ENCODE measurements around the gene MDFI.
A peak's percentile ranks its signal among the peaks of the same experiment; 100 is the strongest.

Gene MDFI, protein sequence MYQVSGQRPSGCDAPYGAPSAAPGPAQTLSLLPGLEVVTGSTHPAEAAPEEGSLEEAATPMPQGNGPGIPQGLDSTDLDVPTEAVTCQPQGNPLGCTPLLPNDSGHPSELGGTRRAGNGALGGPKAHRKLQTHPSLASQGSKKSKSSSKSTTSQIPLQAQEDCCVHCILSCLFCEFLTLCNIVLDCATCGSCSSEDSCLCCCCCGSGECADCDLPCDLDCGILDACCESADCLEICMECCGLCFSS

DNA sequence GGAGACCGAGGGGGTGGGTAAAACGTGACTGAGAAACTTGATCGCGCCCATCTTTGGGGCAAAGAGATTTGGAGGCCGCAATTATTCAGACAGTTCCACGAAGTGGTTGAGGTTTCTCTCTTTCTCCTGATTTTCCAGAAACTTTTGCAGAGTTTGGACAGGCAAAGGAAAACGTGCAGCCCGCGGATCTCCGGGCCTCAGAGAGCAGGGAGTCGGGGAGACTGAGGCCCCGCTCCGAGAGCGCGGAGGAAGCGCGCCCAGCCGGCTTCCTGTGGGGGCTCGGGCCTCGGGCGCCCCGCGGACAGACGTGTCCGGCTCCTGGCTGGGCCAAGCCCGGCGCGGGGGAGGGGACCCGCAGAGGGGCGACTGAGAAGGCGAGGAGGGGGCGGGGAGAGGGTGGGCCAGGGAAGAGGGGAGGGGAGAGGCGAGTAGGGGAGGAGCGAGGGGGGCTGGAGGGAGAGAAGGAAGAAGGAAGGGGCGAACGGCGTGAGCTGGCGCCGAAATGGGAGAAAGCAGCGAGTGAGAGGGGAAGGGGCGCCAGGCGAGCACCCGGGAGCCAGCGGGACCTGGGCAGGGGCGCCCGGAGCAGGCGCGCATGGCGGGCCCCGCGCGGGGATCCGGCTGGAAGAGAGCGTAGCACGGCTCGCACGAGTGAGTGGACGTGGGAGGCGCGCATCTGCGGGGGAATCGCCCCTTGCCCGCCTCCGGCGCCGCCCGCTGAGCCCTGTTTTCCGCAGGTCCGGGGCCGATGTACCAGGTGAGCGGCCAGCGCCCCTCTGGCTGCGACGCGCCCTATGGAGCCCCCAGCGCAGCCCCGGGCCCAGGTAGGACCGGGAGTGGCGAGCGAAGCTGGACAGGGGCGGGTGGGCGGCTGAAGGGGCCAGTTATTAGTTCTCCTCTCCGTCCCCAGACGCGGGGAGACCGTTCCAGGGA, at the start of gene MDFI:
Gene MDFI (plus strand): TSS at position 467 of the 933 bp plus-strand sequence. CDS start 282 bp downstream, at position 749.
- DNase-seq (ENCODE audit: low read depth in 2 of 2) = no peak

- no peak for DNase-seq (ENCODE audit: low read depth in 2 of 2)
Measured at GRCh38 chr6:41589223-41589622, 49.0 kb upstream of the MDFI start.

GRCh38 chr6:41589636-41590622, 48.3 kb upstream of the MDFI start:
- no peak for DNase-seq (ENCODE audit: low read depth in 2 of 2)

DNA sequence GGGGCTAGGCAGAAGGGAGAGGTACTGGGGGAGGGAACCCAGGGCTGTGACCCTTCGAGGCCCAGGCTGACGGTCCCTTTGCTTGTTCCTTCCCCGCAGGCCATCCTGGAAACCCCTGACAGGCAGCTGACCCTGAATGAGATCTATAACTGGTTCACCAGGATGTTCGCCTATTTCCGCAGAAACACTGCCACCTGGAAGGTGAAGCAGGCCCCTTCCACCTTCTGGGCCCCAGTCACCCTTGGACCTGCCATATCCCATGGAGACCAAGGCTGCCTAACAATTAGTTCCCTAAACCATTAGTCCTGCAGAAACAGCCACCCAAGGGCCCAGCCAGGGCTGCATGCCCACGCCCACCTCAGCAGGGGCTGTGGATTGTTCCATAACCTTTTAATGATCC, 47.1 kb upstream of the MDFI start:
- DNase-seq (ENCODE audit: low read depth in 2 of 2) = no peak

- peak; percentile 62 to 68 for DNase-seq (ENCODE audit: low read depth in 2 of 2)
Measured at GRCh38 chr6:41591859-41592502, 46.3 kb upstream of the MDFI start.

- no peak for DNase-seq (ENCODE audit: low read depth in 2 of 2)
Measured at GRCh38 chr6:41593406-41593805, 44.9 kb upstream of the MDFI start.

- DNase-seq (ENCODE audit: low read depth in 2 of 2) = no peak
Measured at GRCh38 chr6:41593839-41594238, 44.4 kb upstream of the MDFI start.

DNA sequence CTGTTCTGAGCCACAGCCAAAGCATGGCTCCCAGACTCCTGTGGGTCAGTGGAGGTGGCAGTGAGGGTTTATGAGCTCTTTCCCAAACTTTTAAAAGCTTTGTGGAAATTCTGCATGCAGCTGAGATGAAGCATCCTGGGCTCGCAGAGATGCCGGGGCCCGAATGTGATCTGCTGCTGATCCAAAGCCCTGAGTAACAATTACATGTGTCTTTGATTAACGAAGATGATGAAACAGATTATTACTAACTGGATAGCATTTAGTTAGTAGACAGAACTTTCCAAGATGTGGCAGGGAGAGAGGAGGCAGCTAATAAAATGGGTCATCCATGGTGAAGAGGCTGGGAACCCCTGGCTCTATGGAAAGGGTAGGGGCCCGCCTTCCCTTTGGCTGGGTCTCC, 43.9 kb upstream of the MDFI start:
- DNase-seq (ENCODE audit: low read depth in 2 of 2) = no peak

DNA sequence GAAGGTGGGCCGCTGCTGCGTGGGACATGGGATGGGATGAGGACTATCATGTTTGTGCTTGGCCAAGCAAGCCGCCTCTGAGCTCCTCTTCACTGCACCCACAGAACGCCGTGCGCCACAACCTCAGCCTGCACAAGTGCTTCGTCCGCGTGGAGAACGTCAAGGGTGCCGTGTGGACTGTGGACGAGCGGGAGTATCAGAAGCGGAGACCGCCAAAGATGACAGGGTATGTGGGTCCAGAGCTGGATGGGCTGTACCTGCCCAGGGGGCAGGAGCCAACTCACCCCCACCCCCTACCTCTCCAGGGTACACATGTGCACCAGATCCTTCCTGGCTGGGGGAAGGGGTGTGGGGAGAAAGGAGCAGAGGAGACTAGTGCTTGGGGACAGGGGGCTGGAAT, 43.5 kb upstream of the MDFI start:
- no peak for DNase-seq (ENCODE audit: low read depth in 2 of 2)

DNA sequence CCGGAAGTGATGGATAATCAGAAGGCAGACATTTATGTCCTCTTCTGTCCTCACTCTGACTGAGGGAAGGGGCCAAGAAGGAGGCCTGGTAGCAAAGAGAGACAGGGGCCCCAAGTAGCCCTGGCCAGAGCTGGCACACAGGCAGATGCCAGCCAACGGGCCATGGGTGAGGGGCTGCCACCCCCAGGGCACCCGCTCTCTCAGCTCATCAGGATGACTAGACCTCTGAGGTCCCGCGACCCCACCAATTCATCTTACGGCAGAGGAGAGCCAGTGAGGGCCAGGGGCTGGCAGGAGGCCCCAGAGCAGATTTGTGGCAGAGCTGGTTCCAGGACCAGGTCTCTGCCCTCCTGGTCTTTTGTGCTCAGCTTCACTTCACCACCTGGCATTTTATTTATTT, 43.1 kb upstream of the MDFI start:
- DNase-seq (ENCODE audit: low read depth in 2 of 2) = no peak

- DNase-seq (ENCODE audit: low read depth in 2 of 2) = no peak
Measured at GRCh38 chr6:41596096-41596685, 42.1 kb upstream of the MDFI start.

DNA sequence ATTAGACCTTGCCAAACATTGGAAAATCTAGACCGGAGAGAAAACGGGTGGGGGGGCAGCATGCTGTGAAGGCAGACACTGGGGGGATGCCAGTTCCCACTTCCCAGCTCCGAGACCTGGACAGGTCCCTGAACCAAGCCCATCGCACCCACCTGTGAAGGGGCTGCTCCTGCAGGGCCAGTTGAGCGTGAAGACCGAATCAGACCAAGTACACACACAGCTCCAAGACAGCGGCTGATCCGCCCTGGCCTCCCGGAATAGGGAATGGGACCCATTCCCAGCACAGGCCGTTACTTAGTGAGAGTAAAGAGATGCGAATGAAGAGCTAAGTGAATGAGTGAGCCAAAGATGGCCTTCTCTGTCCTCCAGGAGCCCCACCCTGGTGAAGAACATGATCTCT, 41.5 kb upstream of the MDFI start:
- DNase-seq (ENCODE audit: low read depth in 2 of 2) = no peak

DNA sequence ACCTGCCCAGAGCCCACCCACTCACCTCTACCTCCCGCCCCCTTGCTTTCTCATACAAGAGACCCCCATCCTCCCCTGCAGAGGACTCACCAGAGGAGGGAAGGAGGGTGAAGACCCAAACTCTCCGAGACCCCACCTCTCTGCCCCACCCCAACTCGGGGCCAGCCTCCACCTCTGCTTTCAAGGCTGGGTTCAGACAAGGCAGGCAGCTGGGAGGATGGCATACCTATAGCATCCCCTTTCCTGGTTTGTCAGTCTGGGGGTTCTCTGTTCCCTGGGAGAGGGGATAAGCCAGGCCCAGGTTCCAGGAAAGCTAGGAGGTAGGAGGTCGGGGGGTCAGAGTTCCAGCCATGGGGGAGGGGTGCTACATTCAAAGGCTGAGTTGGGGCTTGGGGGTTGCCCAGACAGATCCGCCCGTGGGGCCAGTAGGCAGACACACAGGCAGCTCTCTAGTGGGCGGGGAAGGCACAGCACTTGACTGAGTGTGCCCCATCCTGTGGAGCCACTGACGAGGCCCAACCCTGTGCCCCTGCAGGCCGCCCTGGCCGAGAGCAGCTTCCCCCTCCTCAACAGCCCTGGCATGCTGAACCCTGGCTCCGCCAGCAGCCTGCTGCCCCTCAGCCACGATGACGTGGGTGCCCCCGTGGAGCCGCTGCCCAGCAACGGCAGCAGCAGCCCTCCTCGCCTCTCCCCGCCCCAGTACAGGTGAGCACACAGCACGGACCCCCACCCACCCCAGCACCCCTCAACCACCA, 40.8 kb upstream of the MDFI start:
- no peak for DNase-seq (ENCODE audit: low read depth in 2 of 2)

DNA sequence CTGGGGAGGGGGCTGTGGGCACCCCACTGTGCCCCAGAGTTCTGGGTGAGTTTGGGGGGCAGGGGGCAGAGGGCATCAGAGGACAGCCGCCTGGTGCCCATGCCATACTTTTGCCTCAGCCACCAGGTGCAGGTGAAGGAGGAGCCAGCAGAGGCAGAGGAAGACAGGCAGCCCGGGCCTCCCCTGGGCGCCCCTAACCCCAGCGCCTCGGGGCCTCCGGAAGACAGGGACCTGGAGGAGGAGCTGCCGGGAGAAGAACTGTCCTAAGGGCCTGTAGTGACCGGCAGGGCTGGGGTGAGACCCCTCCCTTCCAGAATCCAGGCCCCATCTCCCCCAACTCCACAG, 39.6 kb upstream of the MDFI start:
- DNase-seq (ENCODE audit: low read depth in 2 of 2) = no peak

DNA sequence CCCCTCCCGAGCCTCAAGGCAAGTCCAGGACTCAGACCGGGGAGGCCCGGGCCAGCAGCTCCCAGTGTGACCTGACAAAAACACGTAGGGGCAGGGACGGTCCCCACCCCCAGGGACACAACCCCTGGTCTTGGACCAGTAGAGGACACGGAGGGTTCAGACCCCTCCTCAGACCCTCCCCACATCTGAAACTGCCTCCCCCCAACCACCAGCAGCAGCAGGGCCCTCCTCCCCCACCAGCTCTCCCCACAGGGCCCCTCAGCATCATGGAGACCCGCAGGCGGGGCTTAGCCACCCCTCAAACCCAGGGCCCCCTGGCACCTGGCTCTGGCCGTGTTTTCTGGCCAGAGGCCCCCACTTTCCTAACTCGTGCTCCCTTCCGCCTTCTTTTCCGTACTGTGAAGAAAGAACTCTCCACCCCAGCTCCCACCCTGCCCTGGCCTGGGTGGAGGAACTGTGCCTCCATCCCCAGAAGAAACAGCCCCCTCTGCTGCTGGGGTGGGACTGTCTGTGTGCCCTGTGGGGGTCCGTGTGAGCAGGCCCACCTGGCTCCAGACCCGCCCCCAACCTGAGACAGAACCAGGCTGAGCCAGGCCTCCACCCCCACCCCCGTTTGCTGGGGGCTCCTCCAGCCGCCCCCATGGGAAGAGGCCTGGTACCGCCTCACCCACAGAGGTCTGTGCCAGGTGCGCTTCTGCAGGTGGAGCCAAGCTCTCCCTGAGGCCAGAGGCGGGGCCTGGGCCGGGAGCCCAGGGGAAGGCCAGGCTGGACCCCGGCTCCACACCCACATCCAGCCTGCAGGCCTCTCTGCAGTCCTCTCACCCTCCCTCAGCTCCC, 39.0 kb upstream of the MDFI start:
- no peak for DNase-seq (ENCODE audit: low read depth in 2 of 2)

GRCh38 chr6:41599852-41600445, 38.3 kb upstream of the MDFI start:
- no peak for DNase-seq (ENCODE audit: low read depth in 2 of 2)

- no peak for DNase-seq (ENCODE audit: low read depth in 2 of 2)
Measured at GRCh38 chr6:41600499-41601247, 37.6 kb upstream of the MDFI start.

GRCh38 chr6:41601248-41601549, 37.1 kb upstream of the MDFI start:
- DNase-seq (ENCODE audit: low read depth in 2 of 2) = no peak

DNA sequence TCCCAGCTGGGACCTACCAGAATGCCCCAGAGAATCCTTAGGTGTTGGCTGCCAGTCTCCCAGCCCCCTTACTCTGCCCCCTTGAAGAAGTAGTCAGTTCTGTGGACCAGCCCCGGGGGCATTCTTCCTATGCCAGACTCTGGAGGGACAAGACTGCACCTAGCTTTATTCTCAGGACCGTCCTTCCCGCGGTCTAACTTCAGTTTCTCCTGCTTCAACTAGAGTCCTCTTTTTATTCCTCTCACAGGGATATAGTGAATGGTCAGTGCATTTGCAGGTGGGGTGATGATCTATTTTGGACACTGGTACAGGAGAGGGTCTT, 35.9 kb upstream of the MDFI start:
- no peak for DNase-seq (ENCODE audit: low read depth in 2 of 2)
